T-helper 1 cell treated with Interleukin-12 subunit alpha and Interleukin-12 subunit beta and Interleukin-4 antibody, amounts not matched to agents 30 μg/mL and 1 μg/mL, for 36 hours (primary cell): ENCODE results near the gene STK10.
A peak's percentile ranks its signal among the peaks of the same experiment; 100 is the strongest.

Experiments
- H3K27ac Mint-ChIP-seq: one replicate; pipeline ENCODE4 v1.8.0; 2021; ENCODE audit warnings: mild to moderate bottlenecking, mixed read lengths
- H3K27me3 Mint-ChIP-seq: one replicate; pipeline ENCODE4 v1.8.0; 2021; ENCODE audit warnings: low read depth, mixed read lengths
- H3K36me3 Mint-ChIP-seq: one replicate; pipeline ENCODE4 v1.8.0; 2021; ENCODE audit warnings: low read depth, mixed read lengths
- H3K4me1 Mint-ChIP-seq: one replicate; pipeline ENCODE4 v1.8.0; 2021; ENCODE audit warnings: low read depth, mixed read lengths
- H3K4me3 Mint-ChIP-seq: one replicate; pipeline ENCODE4 v1.8.0; 2021; ENCODE audit warnings: mild to moderate bottlenecking, moderate library complexity, mixed read lengths
- H3K9me3 Mint-ChIP-seq: one replicate; pipeline ENCODE4 v1.8.0; 2021; ENCODE audit warnings: mixed read lengths

The STK10 gene

DNA sequence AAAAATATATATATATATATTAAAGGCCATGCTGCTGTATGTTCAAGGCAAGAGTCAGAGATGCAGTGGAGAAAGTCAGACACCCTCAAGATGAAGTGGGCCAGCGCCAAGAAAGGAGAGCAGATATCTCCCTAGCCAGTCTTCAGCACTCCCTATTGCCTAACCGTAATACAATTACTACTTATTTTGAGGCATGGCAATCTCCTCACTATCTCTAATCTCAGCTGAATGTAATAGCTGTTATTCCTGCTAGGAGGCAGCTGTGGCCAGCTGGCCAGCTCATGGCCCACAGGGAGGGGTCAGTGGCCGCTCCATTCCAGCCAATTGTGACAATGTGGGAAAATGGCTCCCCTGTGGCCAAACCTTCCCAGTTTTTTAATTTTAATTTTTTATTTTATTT is 94.1 kb downstream of the STK10 start:
- Mint-ChIP-seq H3K9me3 (no peaks in the 10 kb centered on the region), H3K27ac (no peak overlapping the region), H3K4me1 (peaks cover 3% of the 10 kb centered on the region), H3K36me3 (peaks cover 53% of the 10 kb centered on the region), H3K27me3 (no peaks in the 10 kb centered on the region), H3K4me3 (no peak overlapping the region)

DNA sequence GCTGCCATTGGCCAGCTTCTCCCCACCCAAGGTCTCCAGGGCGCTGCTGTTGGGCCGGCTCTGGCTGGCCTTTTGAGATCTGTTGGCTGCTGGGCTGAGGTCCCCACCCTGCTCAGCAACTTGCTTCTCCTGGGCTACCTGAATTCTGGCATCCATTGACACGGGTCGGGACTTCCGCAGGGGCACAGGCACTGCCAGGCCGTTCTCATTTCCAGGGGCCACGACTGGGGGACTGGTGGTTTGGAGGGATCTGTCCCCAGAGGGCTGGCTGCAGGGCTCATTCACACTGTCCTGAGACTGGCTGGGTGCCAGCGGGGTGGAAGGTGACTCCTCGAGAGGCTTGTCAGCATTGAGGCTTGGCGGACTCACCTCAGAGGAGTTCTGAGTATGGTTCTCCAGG is 94.5 kb downstream of the STK10 start:
- Mint-ChIP-seq H3K4me1 (no peaks in the 10 kb centered on the region), H3K27ac (no peak overlapping the region), H3K36me3 (peaks cover 52% of the 10 kb centered on the region), H3K4me3 (no peak overlapping the region), H3K9me3 (no peaks in the 10 kb centered on the region), H3K27me3 (no peaks in the 10 kb centered on the region)

DNA sequence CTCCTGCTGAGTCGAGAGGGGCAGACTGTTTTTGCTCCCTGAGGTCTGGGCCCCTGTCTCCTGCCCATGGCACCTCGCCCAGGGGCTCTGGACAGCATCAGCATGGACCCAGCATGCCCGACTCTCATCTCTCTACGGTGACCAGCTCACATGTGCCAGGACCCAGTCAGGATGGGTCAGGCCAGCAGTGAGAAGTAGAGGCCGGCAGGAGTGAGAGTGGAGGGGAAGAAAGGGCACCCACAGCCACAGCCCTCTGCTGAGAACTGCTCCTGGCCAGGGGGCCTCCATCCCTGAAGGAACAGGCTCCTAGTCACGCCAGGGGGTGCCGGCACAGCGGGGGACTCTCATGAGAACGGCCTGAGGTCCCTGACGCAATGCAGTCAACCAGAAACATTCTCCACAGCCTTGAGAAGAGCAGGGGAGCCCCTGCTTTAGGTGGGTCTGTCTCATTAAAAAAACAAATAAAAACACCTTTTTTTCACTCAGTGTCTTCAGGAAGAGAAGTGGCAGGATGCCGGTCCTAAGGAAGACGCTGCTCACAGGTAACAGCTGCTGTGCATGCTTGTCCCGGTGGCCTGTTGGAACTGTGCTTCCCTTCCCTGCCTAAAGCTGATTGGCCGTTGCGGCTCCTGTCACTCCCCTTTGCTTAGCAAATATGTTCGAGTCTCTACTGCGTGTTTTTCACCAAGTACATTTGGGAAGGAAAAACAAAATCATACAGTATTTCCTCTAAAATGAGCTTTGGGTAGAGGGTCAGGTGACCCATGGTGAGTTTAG is 95.9 kb downstream of the STK10 start:
- peaks cover 44% of the 10 kb centered on the region for H3K36me3 Mint-ChIP-seq

DNA sequence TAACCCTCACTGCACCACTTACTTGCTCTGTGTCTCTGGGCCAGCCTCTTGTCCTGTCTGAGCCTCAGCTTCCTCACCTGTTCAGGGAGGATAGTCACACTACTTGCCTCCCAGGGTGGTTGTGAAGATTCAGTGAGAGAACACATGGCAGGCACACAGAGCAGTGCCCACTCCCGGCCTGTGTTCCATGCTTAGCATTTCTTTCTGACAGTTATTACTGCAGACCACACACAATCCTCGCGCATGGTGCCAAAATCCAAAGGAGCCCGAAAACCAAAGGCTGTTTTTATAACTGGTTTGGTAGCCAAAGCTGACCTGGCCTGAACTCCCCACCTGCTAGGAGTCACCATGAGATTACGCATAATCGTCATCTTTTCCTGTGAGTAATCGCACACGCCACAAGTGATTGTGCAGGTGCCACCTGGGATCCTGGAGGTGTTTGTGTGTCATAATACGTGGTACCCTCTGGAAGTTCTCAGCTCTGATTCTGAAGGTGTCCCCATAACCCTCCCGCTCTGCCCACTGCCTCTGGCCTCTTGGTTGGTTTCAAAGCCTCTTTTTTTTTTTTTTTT is 97.0 kb downstream of the STK10 start:
- Mint-ChIP-seq H3K27me3 (no peaks in the 10 kb centered on the region), H3K36me3 (peaks cover 41% of the 10 kb centered on the region), H3K27ac (no peak overlapping the region), H3K4me3 (no peak overlapping the region), H3K9me3 (no peaks in the 10 kb centered on the region), H3K4me1 (no peaks in the 10 kb centered on the region)

More for the DNA sequence above, 95.9 kb downstream of the STK10 start:
- H3K4me1 Mint-ChIP-seq: no peaks in the 10 kb centered on the region
- no peaks in the 10 kb centered on the region for H3K27me3 Mint-ChIP-seq
- H3K4me3 Mint-ChIP-seq: no peak overlapping the region
- H3K9me3 Mint-ChIP-seq: no peaks in the 10 kb centered on the region
- no peak overlapping the region for H3K27ac Mint-ChIP-seq

DNA sequence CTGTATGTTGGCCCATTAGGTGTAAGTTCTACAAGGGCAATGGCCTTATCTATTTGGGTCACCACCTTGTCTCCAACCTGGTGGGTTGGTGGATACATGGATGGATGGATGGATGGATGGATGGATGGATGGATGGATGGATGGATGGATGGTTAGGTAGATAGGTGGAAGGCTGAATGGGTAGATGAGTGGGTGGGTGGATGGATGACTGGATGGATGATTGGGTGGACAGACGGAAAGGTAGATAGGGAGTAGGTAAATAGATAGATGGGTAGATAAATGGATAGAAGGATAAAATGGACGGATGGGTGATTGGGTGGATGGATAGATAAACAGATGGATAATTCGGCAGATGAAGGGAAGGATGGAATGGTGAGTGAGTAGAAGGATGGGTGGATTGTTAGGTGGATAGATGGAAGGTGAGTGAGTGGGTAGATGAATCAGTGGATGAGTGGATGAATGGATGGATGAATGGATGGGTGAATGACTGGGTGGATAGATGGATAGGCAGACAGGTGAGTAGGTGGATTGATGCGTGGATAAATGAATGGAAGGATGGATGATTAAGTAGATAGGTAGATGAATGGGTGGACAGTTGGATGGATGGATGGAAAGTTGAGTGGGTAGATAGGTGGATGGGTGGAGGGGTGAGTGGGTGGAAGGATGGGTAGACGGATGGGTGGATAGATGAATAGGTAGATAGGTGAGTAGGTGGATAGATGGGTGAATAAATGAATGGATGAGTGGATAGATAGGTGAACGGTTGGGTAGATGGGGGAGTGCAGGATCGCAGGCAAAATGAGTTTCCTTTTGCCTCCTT is 98.5 kb downstream of the STK10 start:
- H3K4me1 Mint-ChIP-seq: no peaks in the 10 kb centered on the region
- H3K27me3 Mint-ChIP-seq: no peaks in the 10 kb centered on the region
- no peak overlapping the region for H3K4me3 Mint-ChIP-seq
- peaks cover 37% of the 10 kb centered on the region for H3K36me3 Mint-ChIP-seq
- no peak overlapping the region for H3K27ac Mint-ChIP-seq
- no peaks in the 10 kb centered on the region for H3K9me3 Mint-ChIP-seq

DNA sequence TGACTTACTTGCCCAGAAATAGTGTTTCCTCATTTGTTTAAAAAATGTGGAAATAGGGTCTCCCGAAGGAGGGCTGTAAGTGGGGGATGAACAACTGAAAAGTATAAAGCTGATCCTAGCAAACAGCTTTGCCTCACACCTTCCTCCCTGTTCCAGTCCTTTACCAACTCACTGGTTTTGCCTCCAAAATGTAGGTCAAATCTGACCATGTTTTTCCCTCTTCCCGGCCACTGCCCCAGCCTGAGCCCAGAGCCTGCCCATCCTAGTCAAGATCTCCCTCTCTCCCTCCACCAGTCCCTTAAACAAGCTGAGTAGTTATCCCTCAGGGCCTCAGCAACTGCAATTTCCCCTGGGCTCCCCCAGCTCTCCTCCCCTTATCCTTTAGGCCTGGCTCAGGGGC is 99.2 kb downstream of the STK10 start:
- Mint-ChIP-seq H3K9me3 (no peaks in the 10 kb centered on the region), H3K4me3 (no peak overlapping the region), H3K36me3 (peaks cover 39% of the 10 kb centered on the region), H3K27ac (no peak overlapping the region), H3K27me3 (no peaks in the 10 kb centered on the region), H3K4me1 (no peaks in the 10 kb centered on the region)

DNA sequence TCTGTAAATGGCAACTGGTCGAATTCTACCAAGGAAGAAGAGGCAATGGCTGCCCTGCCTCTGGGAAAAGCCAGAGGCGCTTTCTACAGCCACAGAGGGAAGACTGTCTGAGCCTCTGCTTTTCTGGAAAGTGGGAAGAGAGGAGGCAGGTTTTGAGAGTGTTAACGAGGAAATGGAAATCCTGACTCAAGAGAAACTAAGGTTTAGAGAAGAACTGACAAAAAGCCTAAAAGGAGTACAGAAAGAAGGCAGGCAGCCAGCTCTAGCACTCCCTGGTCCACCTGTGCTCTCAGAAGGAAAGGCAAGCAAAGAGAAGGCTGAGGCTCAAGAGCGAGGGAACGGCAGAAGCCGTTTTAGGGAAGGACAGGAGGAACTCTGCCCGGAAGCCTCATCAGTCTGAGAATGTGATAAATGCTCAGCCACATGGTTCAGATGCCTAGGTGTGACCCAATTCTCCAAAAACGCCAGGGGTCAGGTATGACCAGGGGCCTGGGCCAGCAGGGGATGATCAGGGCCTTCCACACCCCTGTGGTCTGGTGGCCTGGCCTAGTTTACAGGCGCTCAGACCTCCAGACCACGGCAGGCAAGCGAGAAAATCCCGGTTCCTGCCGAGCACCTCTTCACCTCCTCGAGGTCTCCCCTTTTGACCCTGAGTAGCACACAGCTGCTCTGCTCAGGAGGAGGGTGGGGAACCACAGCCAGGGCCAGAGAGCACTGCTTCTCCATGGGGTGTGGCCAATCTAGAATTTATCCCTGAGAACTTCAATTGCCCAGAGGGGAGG is 101.6 kb downstream of the STK10 start:
- Mint-ChIP-seq H3K27me3 (no peaks in the 10 kb centered on the region), H3K4me3 (no peak overlapping the region), H3K36me3 (peaks cover 47% of the 10 kb centered on the region), H3K9me3 (no peaks in the 10 kb centered on the region), H3K4me1 (no peaks in the 10 kb centered on the region), H3K27ac (peak overlapping the region; percentile 62)

DNA sequence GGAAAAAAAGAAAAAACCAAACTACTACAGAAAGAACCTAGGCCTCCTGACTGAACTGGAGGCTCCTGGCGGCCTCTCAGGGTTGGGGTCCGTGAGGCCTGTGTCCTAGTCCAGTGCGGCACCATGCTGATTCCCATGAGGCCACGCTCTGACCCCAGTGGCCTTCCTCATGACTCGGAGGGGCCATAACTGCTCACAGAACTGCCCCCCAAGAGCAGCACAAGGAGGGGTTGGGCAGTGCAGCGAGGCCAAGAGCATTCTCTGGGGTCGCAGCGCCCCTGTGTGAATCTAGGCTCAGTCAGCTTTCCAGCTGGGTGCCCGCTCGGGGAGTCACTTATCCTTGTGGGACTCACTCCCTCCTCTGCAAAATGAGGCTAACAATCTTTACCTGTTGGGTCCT is 102.3 kb downstream of the STK10 start:
- H3K9me3 Mint-ChIP-seq: no peaks in the 10 kb centered on the region
- no peak overlapping the region for H3K4me3 Mint-ChIP-seq
- H3K27me3 Mint-ChIP-seq: no peaks in the 10 kb centered on the region
- peaks cover 41% of the 10 kb centered on the region for H3K36me3 Mint-ChIP-seq
- H3K4me1 Mint-ChIP-seq: no peaks in the 10 kb centered on the region
- no peak overlapping the region for H3K27ac Mint-ChIP-seq

DNA sequence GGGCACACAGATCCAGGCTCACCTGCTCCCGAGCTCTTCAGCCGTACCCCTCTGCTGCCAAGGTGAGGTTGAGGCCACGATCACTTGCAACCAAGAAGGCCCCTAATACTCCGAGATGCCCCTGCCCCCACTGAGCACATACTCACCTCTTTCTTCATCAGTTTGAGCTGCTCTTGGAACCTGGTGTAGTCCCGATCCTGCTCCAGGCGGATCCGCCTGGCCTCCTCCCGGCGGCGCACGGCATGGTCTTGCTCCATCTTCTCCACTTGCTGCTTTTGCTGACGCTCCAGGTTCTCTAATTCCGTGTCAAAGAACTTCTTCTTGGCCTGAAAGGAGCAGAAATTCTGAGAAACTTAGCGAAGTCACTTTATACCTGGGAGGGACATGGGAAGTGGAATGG is 105.8 kb downstream of the STK10 start:
- Mint-ChIP-seq H3K9me3 (no peaks in the 10 kb centered on the region), H3K4me3 (no peak overlapping the region), H3K27me3 (no peaks in the 10 kb centered on the region), H3K27ac (no peak overlapping the region), H3K4me1 (peaks cover 21% of the 10 kb centered on the region), H3K36me3 (peaks cover 43% of the 10 kb centered on the region)

DNA sequence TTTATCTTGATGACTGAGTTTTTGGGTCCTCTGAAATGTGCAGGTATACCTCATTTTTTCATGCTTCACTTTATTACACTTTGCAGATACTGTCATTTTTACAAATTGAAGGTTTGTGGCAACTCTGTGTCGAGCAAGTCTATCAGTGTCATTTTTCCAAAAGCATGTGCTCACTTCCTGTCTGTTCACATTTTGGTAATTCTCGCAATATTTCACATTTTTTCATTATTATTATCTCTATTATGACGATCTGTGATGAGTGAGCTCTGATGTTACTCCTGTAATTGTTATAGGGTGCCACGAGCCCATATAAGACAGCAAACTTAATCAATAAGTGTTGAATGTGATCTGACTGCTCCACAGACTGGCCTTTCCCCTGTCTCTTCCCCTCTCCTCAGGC is 108.1 kb downstream of the STK10 start:
- H3K9me3 Mint-ChIP-seq: no peaks in the 10 kb centered on the region
- peaks cover 23% of the 10 kb centered on the region for H3K4me1 Mint-ChIP-seq
- no peak overlapping the region for H3K4me3 Mint-ChIP-seq
- H3K27me3 Mint-ChIP-seq: no peaks in the 10 kb centered on the region
- no peak overlapping the region for H3K27ac Mint-ChIP-seq
- peaks cover 54% of the 10 kb centered on the region for H3K36me3 Mint-ChIP-seq

DNA sequence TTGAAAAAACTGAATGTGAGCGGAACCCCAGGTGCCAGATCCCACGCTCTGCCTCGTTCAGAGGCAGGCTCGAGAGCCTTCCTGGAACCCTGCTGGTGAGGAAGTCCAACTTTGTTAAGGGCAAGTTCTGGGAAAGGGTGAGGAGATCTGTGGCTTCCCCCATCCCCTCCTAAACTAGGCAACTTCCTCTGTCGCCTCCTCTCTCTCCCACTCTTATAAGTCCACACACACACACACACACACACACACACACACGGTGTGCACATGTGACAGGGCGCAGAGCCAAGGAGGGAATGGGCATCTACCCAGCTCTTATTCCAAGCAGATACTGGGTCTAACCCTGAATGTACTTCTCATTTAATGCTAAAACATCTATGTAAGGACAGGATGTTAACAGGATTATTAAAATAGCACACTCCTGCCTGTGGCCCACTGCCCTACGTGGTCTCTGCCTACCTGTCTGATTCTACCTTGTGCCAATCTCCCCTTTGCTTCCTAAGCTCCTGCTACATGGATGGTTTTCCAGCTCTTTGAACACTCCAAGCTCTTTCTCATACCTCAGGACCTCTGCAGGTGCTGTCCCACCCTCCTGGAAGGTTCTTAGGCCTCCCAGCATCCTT is 109.2 kb downstream of the STK10 start:
- H3K27me3 Mint-ChIP-seq: no peaks in the 10 kb centered on the region
- H3K27ac Mint-ChIP-seq: peak overlapping the region; percentile 70
- H3K4me1 Mint-ChIP-seq: peaks cover 23% of the 10 kb centered on the region
- peak overlapping the region; percentile 49 for H3K4me3 Mint-ChIP-seq
- H3K36me3 Mint-ChIP-seq: peaks cover 56% of the 10 kb centered on the region
- H3K9me3 Mint-ChIP-seq: no peaks in the 10 kb centered on the region

DNA sequence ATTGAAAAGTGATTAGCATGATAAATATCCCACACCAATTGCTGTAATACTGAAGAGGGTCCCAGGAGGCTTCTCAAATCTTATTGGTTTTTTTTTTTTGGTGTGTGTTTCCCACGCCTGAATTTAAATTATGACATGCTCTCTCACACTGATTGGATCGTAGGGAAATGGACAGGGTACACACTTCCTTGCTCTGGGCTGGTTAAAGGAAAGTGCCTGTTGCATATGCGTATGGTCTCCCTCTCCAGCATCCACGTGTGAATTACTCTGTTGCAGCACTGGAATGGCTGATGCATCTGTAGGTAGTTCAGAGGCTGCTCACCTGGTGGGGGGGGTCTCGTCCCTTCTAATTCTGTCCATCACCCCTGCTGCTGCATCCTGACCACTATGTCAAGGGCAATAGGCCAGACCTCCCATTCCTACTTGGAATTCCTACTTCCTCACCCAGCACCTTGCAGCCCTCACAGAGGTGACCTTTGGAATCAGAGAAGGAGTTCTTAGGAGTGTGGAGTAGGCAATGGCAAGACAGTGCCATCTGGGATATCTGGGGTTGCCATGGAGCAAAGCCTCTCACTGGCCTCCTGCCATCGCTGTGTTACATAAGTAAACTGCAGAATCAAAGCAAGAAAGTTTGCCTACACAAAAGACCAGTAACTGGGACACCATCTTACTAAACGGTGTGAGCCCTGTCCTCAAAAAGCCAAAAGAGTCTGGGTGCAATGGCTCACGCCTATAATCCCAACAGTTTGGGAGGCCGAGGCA is 110.2 kb downstream of the STK10 start:
- H3K4me3 Mint-ChIP-seq: no peak overlapping the region
- peaks cover 23% of the 10 kb centered on the region for H3K4me1 Mint-ChIP-seq
- H3K36me3 Mint-ChIP-seq: peaks cover 54% of the 10 kb centered on the region
- H3K27ac Mint-ChIP-seq: no peak overlapping the region
- H3K27me3 Mint-ChIP-seq: no peaks in the 10 kb centered on the region
- H3K9me3 Mint-ChIP-seq: no peaks in the 10 kb centered on the region

DNA sequence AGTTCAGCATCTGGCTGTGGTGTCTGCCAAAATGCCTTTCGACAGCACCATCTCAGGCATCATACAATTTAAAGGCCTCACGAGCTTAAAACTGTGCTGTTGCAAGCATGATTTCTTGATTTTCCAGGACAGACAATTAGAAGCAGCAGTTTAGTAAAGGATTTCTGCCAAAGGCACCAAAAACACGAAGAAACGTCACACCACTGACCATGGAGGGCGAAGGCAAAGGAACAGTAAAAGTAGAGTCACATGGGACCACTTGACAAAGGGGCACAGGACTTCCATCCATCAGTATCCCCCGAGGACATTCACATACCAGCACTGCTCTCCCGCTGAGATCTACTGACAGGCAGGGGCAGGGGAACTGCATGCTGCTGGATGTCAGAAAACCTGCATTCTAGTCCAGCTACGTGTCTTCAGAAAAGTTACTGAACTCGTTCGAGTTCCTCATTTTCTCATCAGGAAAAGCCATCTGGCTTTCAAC is 111.2 kb downstream of the STK10 start:
- Mint-ChIP-seq H3K27ac (peak overlapping the region; percentile 26), H3K36me3 (peaks cover 49% of the 10 kb centered on the region), H3K27me3 (no peaks in the 10 kb centered on the region), H3K9me3 (no peaks in the 10 kb centered on the region), H3K4me3 (no peak overlapping the region), H3K4me1 (peaks cover 27% of the 10 kb centered on the region)
